Adipocyte (in vitro differentiated cells): ENCODE results near the gene CES3.
A peak's percentile ranks its signal among the peaks of the same experiment; 100 is the strongest.

ENCODE experiments used
- DNase-seq: peaks from one replicate; pipeline ENCODE4 v3.0.0-alpha.2; 2015; ENCODE audit warnings: low read depth
- H3K27me3 ChIP-seq: replicated peaks from 2 replicates; pipeline ENCODE4 v1.7.0; 2013; ENCODE audit warnings: mild to moderate bottlenecking, low read length, moderate library complexity; ENCODE audit not compliant: control insufficient read depth, insufficient read depth
- H3K36me3 ChIP-seq: 2 replicates; pipeline ENCODE4 v1.7.0; 2013; ENCODE audit warnings: low read length, mild to moderate bottlenecking, moderate library complexity; ENCODE audit not compliant: control insufficient read depth, insufficient read depth, severe bottlenecking
- H3K4me1 ChIP-seq: 2 replicates; pipeline ENCODE4 v1.7.0; 2013; ENCODE audit warnings: mild to moderate bottlenecking, low read length, moderate library complexity; ENCODE audit not compliant: control insufficient read depth, insufficient read depth
- H3K4me3 ChIP-seq: 2 replicates; pipeline ENCODE4 v1.7.0; 2013; ENCODE audit warnings: mild to moderate bottlenecking, low read length, moderate library complexity
- H3K9ac ChIP-seq: 2 replicates; pipeline ENCODE4 v1.7.0; 2013; ENCODE audit warnings: mild to moderate bottlenecking, low read length, moderate library complexity
- H3K9me3 ChIP-seq: 2 replicates; pipeline ENCODE4 v1.7.0; 2013; ENCODE audit warnings: mild to moderate bottlenecking, low read length, moderate library complexity; ENCODE audit not compliant: control insufficient read depth

The CES3 gene

GRCh38 chr16:66920299-66920590 is 40.8 kb upstream of the CES3 start:
- no peak overlapping the region for H3K9ac ChIP-seq
- peaks cover 45% of the 10 kb centered on the region for H3K27me3 ChIP-seq
- no peaks in the 10 kb centered on the region for H3K36me3 ChIP-seq

GRCh38 chr16:66920924-66921680 is 40.0 kb upstream of the CES3 start:
- Histone ChIP-seq H3K9ac (no peak overlapping the region), H3K27me3 (peaks cover 38% of the 10 kb centered on the region), H3K9me3 (no peaks in the 10 kb centered on the region), H3K4me3 (no peak overlapping the region), H3K4me1 (peaks cover 19% of the 10 kb centered on the region), H3K36me3 (no peaks in the 10 kb centered on the region)
- DNase-seq, result no peak

More at GRCh38 chr16:66920299-66920590, 40.8 kb upstream of the CES3 start:
- H3K9me3 ChIP-seq, result no peaks in the 10 kb centered on the region
- no peak for DNase-seq
- no peak overlapping the region for H3K4me3 ChIP-seq
- peaks cover 13% of the 10 kb centered on the region for H3K4me1 ChIP-seq

- Histone ChIP-seq H3K9ac (no peak overlapping the region), H3K9me3 (no peaks in the 10 kb centered on the region), H3K4me3 (no peak overlapping the region), H3K36me3 (no peaks in the 10 kb centered on the region), H3K27me3 (peaks cover 34% of the 10 kb centered on the region), H3K4me1 (peaks cover 25% of the 10 kb centered on the region)
- DNase-seq, result no peak
These were observed 39.2 kb upstream of the CES3 start for GRCh38 chr16:66921729-66922450.

- H3K36me3 ChIP-seq, result no peaks in the 10 kb centered on the region
- H3K4me3 ChIP-seq, result no peak overlapping the region
- peaks cover 35% of the 10 kb centered on the region for H3K4me1 ChIP-seq
- peaks cover 27% of the 10 kb centered on the region for H3K27me3 ChIP-seq
- H3K9me3 ChIP-seq, result no peaks in the 10 kb centered on the region
- DNase-seq, result no peak
- H3K9ac ChIP-seq, result no peak overlapping the region
These were observed 37.8 kb upstream of the CES3 start for GRCh38 chr16:66923247-66923731.

GRCh38 chr16:66923866-66924265 is 37.2 kb upstream of the CES3 start:
- H3K9me3 ChIP-seq, result no peaks in the 10 kb centered on the region
- no peak for DNase-seq
- H3K4me3 ChIP-seq, result no peak overlapping the region
- peaks cover 25% of the 10 kb centered on the region for H3K27me3 ChIP-seq
- H3K9ac ChIP-seq, result no peak overlapping the region
- H3K4me1 ChIP-seq, result peaks cover 35% of the 10 kb centered on the region
- no peaks in the 10 kb centered on the region for H3K36me3 ChIP-seq

GRCh38 chr16:66924527-66925321 is 36.3 kb upstream of the CES3 start:
- H3K9ac ChIP-seq, result no peak overlapping the region
- H3K9me3 ChIP-seq, result no peaks in the 10 kb centered on the region
- peaks cover 35% of the 10 kb centered on the region for H3K4me1 ChIP-seq
- H3K36me3 ChIP-seq, result no peaks in the 10 kb centered on the region
- H3K4me3 ChIP-seq, result peak overlapping the region; percentile 23
- peak; percentile 54 for DNase-seq
- H3K27me3 ChIP-seq, result peaks cover 16% of the 10 kb centered on the region

GRCh38 chr16:66925322-66925840 is 35.7 kb upstream of the CES3 start, which contains the start of gene RRAD:
TSS of gene RRAD (minus strand) at chr16:66925535. CDS start at chr16:66925179, 356 bp downstream.
- H3K4me1 ChIP-seq, result peaks cover 39% of the 10 kb centered on the region

GRCh38 chr16:66926171-66926947 is 34.7 kb upstream of the CES3 start:
- peaks cover 4% of the 10 kb centered on the region for H3K27me3 ChIP-seq
- no peaks in the 10 kb centered on the region for H3K36me3 ChIP-seq
- DNase-seq, result no peak
- no peak overlapping the region for H3K4me3 ChIP-seq
- peaks cover 42% of the 10 kb centered on the region for H3K4me1 ChIP-seq
- no peak overlapping the region for H3K9ac ChIP-seq
- H3K9me3 ChIP-seq, result no peaks in the 10 kb centered on the region

More at GRCh38 chr16:66925322-66925840, 35.7 kb upstream of the CES3 start, which contains the start of gene RRAD:
- DNase-seq, result peak; percentile 54
- H3K9ac ChIP-seq, result no peak within 1 kb of the TSS
- peak within 1 kb of the TSS; percentile 23 for H3K4me3 ChIP-seq
- no peaks in the 10 kb centered on the region for H3K9me3 ChIP-seq
- no peaks in the 10 kb centered on the region for H3K36me3 ChIP-seq
- peaks cover 11% of the 10 kb centered on the region for H3K27me3 ChIP-seq

- peak; percentile 65 for DNase-seq
These were observed 34.1 kb upstream of the CES3 start for GRCh38 chr16:66926961-66927436.

GRCh38 chr16:66927918-66928649 is 33.0 kb upstream of the CES3 start:
- Histone ChIP-seq H3K4me3 (no peak overlapping the region), H3K27me3 (no peaks in the 10 kb centered on the region), H3K36me3 (no peaks in the 10 kb centered on the region), H3K4me1 (peaks cover 39% of the 10 kb centered on the region), H3K9me3 (no peaks in the 10 kb centered on the region), H3K9ac (no peak overlapping the region)
- no peak for DNase-seq

More at GRCh38 chr16:66926961-66927436, 34.1 kb upstream of the CES3 start:
- Histone ChIP-seq H3K4me3 (no peak overlapping the region), H3K27me3 (no peaks in the 10 kb centered on the region), H3K9ac (no peak overlapping the region), H3K36me3 (no peaks in the 10 kb centered on the region), H3K9me3 (no peaks in the 10 kb centered on the region), H3K4me1 (peaks cover 42% of the 10 kb centered on the region)
